GM12878 (cell line): ENCODE measurements around the gene ZYX. TPM values are rescaled to one million over a fixed set of nuclear protein-coding genes. Genes with fewer than 3 reads are reported as not detected.

Experiments used
- ATAC-seq: fragments of 200-7000 bp; cut with Tn5 transposase; 3 replicates; pipeline ENCODE4 v1.9.1; 2020; ENCODE audit warnings: mild to moderate bottlenecking, moderate library complexity
- BruUV-seq: library from RNA; stranded (reverse); fragments of 400-500 nt; replicated peaks from 2 replicates; lab custom pipeline; 2021; lab: Mats Ljungman, UMichigan
- CTCF ChIA-PET: fragments of 300-600 bp; sonication (Branson Sonifier 250); formaldehyde crosslinking; extraction: SDS; loops from one replicate; lab custom pipeline; 2021; ENCODE audit warnings: inconsistent platforms; lab: Yijun Ruan, JAX
- POLR2A ChIA-PET: fragments of 350-600 bp; formaldehyde crosslinking; extraction: SDS; loops from one replicate; lab custom pipeline; 2021; ENCODE audit warnings: inconsistent platforms; lab: Charles Lee
- RAD21 ChIA-PET: fragments of 300-600 bp; sonication (Branson Sonifier 250); formaldehyde crosslinking; loops from one replicate; lab custom pipeline; 2023; ENCODE audit warnings: antibody characterized with exemption; ENCODE audit not compliant: unreplicated experiment; lab: Charles Lee
- SMC1A ChIA-PET: fragments of 300-600 bp; sonication (Branson Sonifier 250); formaldehyde crosslinking; loops from one replicate; lab custom pipeline; 2023; ENCODE audit not compliant: unreplicated experiment, uncharacterized antibody; lab: Charles Lee
- DNase-seq: peaks from one replicate; pipeline ENCODE4 v3.0.0-alpha.2; 2011; ENCODE audit warnings: low read depth, low spot score
- FAIRE-seq: peaks from 3 replicates; lab custom pipeline; 2011; peaks lifted over from hg19 to GRCh38; lab: Jason Lieb, UNC
- H2AFZ ChIP-seq: 2 replicates; pipeline ENCODE4 v1.6.0; 2011; ENCODE audit warnings: low read depth, low read length, control low read depth; ENCODE audit not compliant: control insufficient read depth
- H3K27ac ChIP-seq: 2 replicates; pipeline ENCODE4 v1.5.1; 2011; ENCODE audit warnings: control low read depth; ENCODE audit not compliant: control insufficient read depth, insufficient read depth
- H3K27me3 ChIP-seq, 2 experiments: replicated peaks in 1 of 2; 2 replicates each; pipeline versions ENCODE4 v1.6.0 to v1.6.1; 2011; ENCODE audit warnings: low read length in 1 of 2; ENCODE audit not compliant: control insufficient read depth in 2 of 2, insufficient read depth in 2 of 2
- H3K36me3 ChIP-seq, 2 experiments: 2 replicates each; pipeline ENCODE4 v1.5.1; 2011; ENCODE audit warnings: low read length in 1 of 2; ENCODE audit not compliant: control insufficient read depth in 2 of 2, insufficient read depth in 2 of 2
- H3K4me1 ChIP-seq: 2 replicates; pipeline ENCODE4 v1.6.1; 2011; ENCODE audit warnings: mild to moderate bottlenecking, low read length, moderate library complexity, mixed read lengths; ENCODE audit not compliant: control insufficient read depth, insufficient read depth
- H3K4me2 ChIP-seq: 2 replicates; pipeline ENCODE4 v1.6.0; 2011; ENCODE audit warnings: control low read depth; ENCODE audit not compliant: control insufficient read depth, insufficient read depth
- H3K4me3 ChIP-seq: fragments of 200-600 bp; sonication (generic); 2 replicates; pipeline ENCODE4 v1.5.1; 2016
- H3K79me2 ChIP-seq: 2 replicates; pipeline ENCODE4 v1.6.0; 2011; ENCODE audit warnings: low read length; ENCODE audit not compliant: control insufficient read depth, insufficient read depth
- H3K9ac ChIP-seq: 2 replicates; pipeline ENCODE4 v1.8.0; 2011; ENCODE audit warnings: low read length, control low read depth, mixed read lengths; ENCODE audit not compliant: control insufficient read depth, insufficient read depth
- H3K9me3 ChIP-seq: replicated peaks from 3 replicates; pipeline ENCODE4 v1.5.1; 2011; ENCODE audit warnings: mild to moderate bottlenecking, low read length; ENCODE audit not compliant: control insufficient read depth, insufficient read depth
- H4K20me1 ChIP-seq: 2 replicates; pipeline ENCODE4 v1.6.0; 2011; ENCODE audit not compliant: control insufficient read depth, insufficient read depth
- ATF7 ChIP-seq: fragments of 450-650 bp; IDR thresholded peaks from 2 replicates; pipeline ENCODE4 v1.6.1; 2016; ENCODE audit warnings: low read depth, mild to moderate bottlenecking
- CTCF ChIP-seq, 3 experiments: IDR thresholded peaks in 2 of 3; conservative IDR thresholded peaks in 1 of 3; 2 replicates each; pipeline ENCODE4 v1.5.1; 2011; ENCODE audit warnings: low read depth in 3 of 3, low read length in 3 of 3, mild to moderate bottlenecking in 3 of 3, control low read depth in 2 of 3, moderate library complexity in 2 of 3, inconsistent platforms in 1 of 3, mixed read lengths in 1 of 3; ENCODE audit not compliant: control insufficient read depth in 2 of 3, insufficient read depth in 1 of 3; ENCODE audit errors: extremely low read depth in 1 of 3
- MXI1 ChIP-seq: fragments of 150-350 bp; IDR thresholded peaks from 2 replicates; pipeline ENCODE4 v1.6.1; 2011; ENCODE audit warnings: low read depth, mild to moderate bottlenecking, inconsistent platforms, low read length, improper control_type of control experiment
- NFIC ChIP-seq: IDR thresholded peaks from 2 replicates; pipeline ENCODE4 v1.6.1; 2012; ENCODE audit warnings: low read depth, mild to moderate bottlenecking, inconsistent platforms, low read length, moderate library complexity
- PAX8 ChIP-seq: fragments of 450-650 bp; IDR thresholded peaks from 2 replicates; pipeline ENCODE4 v1.6.1; 2017; ENCODE audit warnings: mild to moderate bottlenecking, moderate library complexity
- PBX3 ChIP-seq: IDR thresholded peaks from 2 replicates; pipeline ENCODE4 v1.6.1; 2011; ENCODE audit warnings: mild to moderate bottlenecking, low read depth, low read length, moderate library complexity; ENCODE audit not compliant: insufficient replicate concordance
- RAD51 ChIP-seq: fragments of 450-650 bp; IDR thresholded peaks from 2 replicates; pipeline ENCODE4 v1.6.1; 2016; ENCODE audit warnings: moderate library complexity, mild to moderate bottlenecking, inconsistent platforms
- RELB ChIP-seq: fragments of 450-650 bp; IDR thresholded peaks from 2 replicates; pipeline ENCODE4 v1.6.1; 2017; ENCODE audit warnings: low read depth, mild to moderate bottlenecking, moderate library complexity
- SRF ChIP-seq, 2 experiments: IDR thresholded peaks; 2 replicates each; pipeline ENCODE4 v1.6.1; 2011; ENCODE audit warnings: low read depth in 2 of 2, low read length in 2 of 2, mild to moderate bottlenecking in 1 of 2, moderate library complexity in 1 of 2
- SUPT20H ChIP-seq: IDR thresholded peaks from 2 replicates; pipeline ENCODE4 v1.6.1; 2011; ENCODE audit warnings: low read depth, mild to moderate bottlenecking, low read length, moderate library complexity, borderline replicate concordance; ENCODE audit not compliant: control insufficient read depth
- TARDBP ChIP-seq: IDR thresholded peaks from 2 replicates; pipeline ENCODE4 v1.6.1; 2016; ENCODE audit warnings: borderline replicate concordance
- WGBS: methylation state at CpG from one replicate; pipeline ENCODE4 v1.1.6; 2016; ENCODE audit warnings: low lambda C conversion rate; ENCODE audit not compliant: insufficient replicate concordance, insufficient coverage; ENCODE audit errors: missing lambda C conversion rate; 5-methylcytosine and 5-hydroxymethylcytosine counted together
- in situ Hi-C: fragments of 300-500 bp; cut with MboI; formaldehyde crosslinking; loops from 9 replicates; pipeline ENCODE4 v1.14.3; 2018; ENCODE audit warnings: mixed read lengths
- intact Hi-C: fragments of 100-400 bp; cut with micrococcal nuclease; formaldehyde crosslinking; loops from one replicate; pipeline ENCODE4 v1.14.2; 2022; ENCODE audit not compliant: unreplicated experiment
- polyA plus RNA-seq, 11 experiments: library from polyadenylated mRNA; depleted of rRNA in 4 of 11; unstranded in 6 of 11; stranded (reverse) in 5 of 11; fragments of >200 nt; fragmentation: Nextera tagmentation in 4 of 11; fragmentation: Illumina TruSeq in 1 of 11; extraction: Ambion mirVana in 4 of 11; extraction: Trizol in 1 of 11; gene quantifications; 1 replicate in 1 of 11; 2 replicates in 10 of 11; pipeline versions ENCODE4 v1.2.1 to v1.2.3, GENCODE V29; 2011 to 2016; ENCODE audit warnings: inconsistent platforms in 2 of 11, missing spikeins in 2 of 11, low read depth in 1 of 11
- total RNA-seq, 4 experiments: library from RNA; depleted of rRNA in 3 of 4; stranded (reverse); fragments of >200 nt in 3 of 4; fragmentation: Illumina TruSeq in 1 of 4; extraction: Trizol in 1 of 4; gene quantifications; 2 replicates each; pipeline versions ENCODE4 v1.2.1 to v1.2.3, GENCODE V29; 2013 to 2021

Gene ZYX
- total and polyA plus RNA-seq, 10 of the 15 experiments (the other 5 are each of a cell fraction or from before 2014, with no cell fraction given): 2.1 to 100 (median 27.6) TPM

- TF ChIP-seq PAX8 (no peak), SRF (IDR thresholded peaks at IDR 0.05; ENCODE audit: low read depth in 2 of 2, low read length in 2 of 2) (no peak), SUPT20H (no peak), TARDBP (no peak)
Measured at GRCh38 chr7:143372070-143372469, 9.1 kb upstream of the ZYX start (continued).

- no peaks in the 10 kb centered on the region for H4K20me1 ChIP-seq
- no peak overlapping the region for H2AFZ ChIP-seq
- POLR2A ChIA-PET: no interaction called here
- no peak overlapping the region for H3K27ac ChIP-seq
- H3K9me3 ChIP-seq: no peaks in the 10 kb centered on the region
- no peak for DNase-seq
- H3K79me2 ChIP-seq: no peaks in the 10 kb centered on the region
- H3K9ac ChIP-seq: no peak overlapping the region
- H3K27me3 ChIP-seq: no peaks in the 10 kb centered on the region; a peak in 1 of 4 replicates
- in situ Hi-C loops: no loop called here
- BruUV-seq: no TSS peak
- H3K4me3 ChIP-seq: no peak overlapping the region
- 79% methylated on average over 4 of the region's 4 CpGs for WGBS
- ATAC-seq: no peak
- H3K4me1 ChIP-seq: peaks cover 4% of the 10 kb centered on the region
- TF ChIP-seq PBX3: no peak
- TF ChIP-seq NFIC: no peak
- TF ChIP-seq ATF7: no peak
- TF ChIP-seq CTCF (IDR thresholded peaks at IDR 0.05 in 2 of 3, conservative IDR thresholded peaks at IDR 0.05 in 1 of 3; ENCODE audit: control insufficient read depth in 2 of 3, extremely low read depth in 1 of 3, insufficient read depth in 1 of 3, low read depth in 3 of 3, low read length in 3 of 3): peak in 1 of 3 experiments; percentile 18; a peak in 1 of 6 replicates
- TF ChIP-seq MXI1: no peak
- peak; percentile 44; the same call in 1 of the 2 replicates for TF ChIP-seq RAD51
- TF ChIP-seq RELB: no peak
- RAD21 ChIA-PET: interaction anchor here (1.1 kb wide), 1 partner anchor 34 kb away, joined by 3 read pairs; no protein-coding TSS in a partner anchor
- H3K4me2 ChIP-seq: no peak overlapping the region
- H3K36me3 ChIP-seq: no peaks in the 10 kb centered on the region
- CTCF ChIA-PET: interaction anchor here (1.0 to 3.5 kb wide), 3 partner anchors 11 to 132 kb away, joined by 3 to 12 read pairs (median 4); no protein-coding TSS in a partner anchor
- SMC1A ChIA-PET: interaction anchor here (2.6 kb wide), 1 partner anchor 133 kb away, joined by 7 read pairs; no protein-coding TSS in a partner anchor
- no peak for FAIRE-seq
- intact Hi-C loops: no loop called here
Measured at GRCh38 chr7:143373255-143373794, 7.8 kb upstream of the ZYX start.
